GM06990 (cell line): ENCODE data around the gene TBC1D9B.

ENCODE experiments used
- DNase-seq: peaks from one replicate; pipeline ENCODE4 v3.0.0-alpha.2; 2011; ENCODE audit not compliant: insufficient read length; ENCODE audit errors: extremely low read depth
- H3K27me3 ChIP-seq: replicated peaks from 2 replicates; pipeline ENCODE4 v1.6.0; 2011; ENCODE audit warnings: low read length; ENCODE audit not compliant: control insufficient read depth, insufficient read depth
- H3K36me3 ChIP-seq: 2 replicates; pipeline ENCODE4 v1.5.1; 2011; ENCODE audit warnings: low read length; ENCODE audit not compliant: control insufficient read depth, insufficient read depth
- H3K4me3 ChIP-seq: replicated peaks from 2 replicates; pipeline ENCODE4 v1.5.1; 2011; ENCODE audit warnings: low read depth, mild to moderate bottlenecking, control low read depth, low read length
- CTCF ChIP-seq: IDR thresholded peaks from 2 replicates; pipeline ENCODE4 v1.5.1; 2011; ENCODE audit warnings: low read length, control low read depth, mild to moderate bottlenecking, inconsistent platforms; ENCODE audit not compliant: insufficient read depth, poor library complexity, severe bottlenecking

Gene TBC1D9B

GRCh38 chr5:179887802-179888201, 19.9 kb downstream of the TBC1D9B start:
- H3K36me3 ChIP-seq = peaks cover 65% of the 10 kb centered on the region
- no peak for DNase-seq
- no peaks in the 10 kb centered on the region for H3K27me3 ChIP-seq
- no peak for TF ChIP-seq CTCF
- H3K4me3 ChIP-seq = no peak overlapping the region

GRCh38 chr5:179887095-179887494, 20.6 kb downstream of the TBC1D9B start:
- TF ChIP-seq CTCF = no peak
- Histone ChIP-seq H3K36me3 (peaks cover 58% of the 10 kb centered on the region), H3K4me3 (no peak overlapping the region), H3K27me3 (no peaks in the 10 kb centered on the region)
- no peak for DNase-seq

DNA sequence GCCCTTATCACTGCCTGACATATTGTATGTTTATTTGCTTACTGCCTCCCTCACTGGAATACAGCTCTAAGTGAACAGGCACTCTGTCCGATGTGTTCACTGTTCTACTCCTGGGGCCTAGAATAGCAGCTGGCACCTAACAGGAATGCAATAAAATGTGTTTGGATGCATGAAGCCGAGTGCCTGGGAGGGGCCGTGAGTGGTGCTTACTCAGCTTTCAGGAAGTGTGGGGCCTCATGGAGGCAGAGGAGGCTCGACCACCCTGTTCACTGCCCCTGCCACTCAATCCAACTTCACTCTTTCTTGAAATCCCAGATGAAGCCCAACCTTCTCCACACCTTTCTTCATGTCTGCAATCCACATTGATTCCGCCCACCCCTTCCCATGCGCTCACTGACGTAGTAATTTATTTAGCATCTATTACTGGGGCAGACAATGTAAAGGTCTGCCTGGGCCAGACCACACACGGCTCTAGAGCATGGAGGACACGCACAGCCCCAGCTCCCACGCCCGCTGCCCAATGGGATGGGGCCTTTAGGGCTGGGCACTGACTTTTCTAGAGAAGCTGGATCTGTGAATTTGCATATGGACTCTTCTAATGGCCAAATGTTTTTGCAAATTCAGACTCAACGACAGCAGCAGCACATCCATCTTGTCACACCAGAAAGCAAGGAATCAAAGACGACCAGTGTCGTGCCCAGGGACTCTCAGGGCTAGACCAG, 21.3 kb downstream of the TBC1D9B start:
- no peak for TF ChIP-seq CTCF
- Histone ChIP-seq H3K36me3 (peaks cover 52% of the 10 kb centered on the region), H3K4me3 (no peak overlapping the region), H3K27me3 (no peaks in the 10 kb centered on the region)
- no peak for DNase-seq

DNA sequence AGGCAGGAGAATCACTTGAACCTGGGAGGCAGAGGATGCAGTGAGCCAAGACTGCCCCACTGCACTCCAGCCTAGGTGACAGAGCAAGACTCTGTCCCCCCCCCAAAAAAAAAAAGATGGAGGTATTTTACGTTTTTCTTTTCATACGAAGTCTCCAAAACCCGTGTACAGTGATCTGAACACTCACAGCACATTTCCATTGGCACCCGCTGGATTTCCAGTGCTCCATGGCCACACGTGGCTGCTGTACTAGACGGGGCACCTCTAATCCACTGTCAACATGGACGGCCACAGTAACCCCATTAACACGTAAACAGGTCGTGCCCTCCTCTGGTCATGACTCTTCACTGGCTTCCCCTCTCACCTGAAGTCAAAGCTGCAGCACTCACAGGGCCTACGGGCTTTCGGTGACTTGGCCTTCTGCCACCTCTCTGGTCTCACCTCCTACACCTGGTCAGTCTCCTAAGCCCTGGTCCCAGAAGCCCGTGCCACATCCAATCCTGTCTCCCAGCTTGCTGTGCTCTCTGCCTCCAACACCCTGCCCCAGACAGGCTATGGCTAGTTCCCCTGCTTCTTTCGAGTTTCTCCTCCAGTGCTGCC, 22.1 kb downstream of the TBC1D9B start:
- DNase-seq = no peak
- Histone ChIP-seq H3K4me3 (no peak overlapping the region), H3K36me3 (peaks cover 46% of the 10 kb centered on the region), H3K27me3 (no peaks in the 10 kb centered on the region)
- no peak for TF ChIP-seq CTCF

DNA sequence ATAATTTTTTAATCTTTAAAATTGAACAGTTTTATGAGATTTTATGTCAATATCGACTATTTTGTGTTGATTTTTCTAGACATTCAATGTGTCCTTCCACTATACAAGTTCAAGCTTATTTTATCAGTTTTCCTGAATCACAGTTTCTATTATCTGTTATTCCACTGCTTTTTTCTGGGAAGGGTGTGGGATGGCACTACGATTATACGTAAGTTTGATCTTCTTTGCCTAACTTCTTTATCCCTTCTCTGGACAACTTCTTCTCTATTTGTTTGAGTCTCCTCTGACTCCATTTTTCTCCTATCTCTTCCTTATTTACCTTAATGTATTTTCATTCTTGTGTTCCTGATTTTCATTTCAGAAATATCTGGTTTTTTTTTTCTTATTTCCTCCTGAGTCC, 24.5 kb downstream of the TBC1D9B start:
- no peaks in the 10 kb centered on the region for H3K27me3 ChIP-seq
- H3K36me3 ChIP-seq = peaks cover 31% of the 10 kb centered on the region
- TF ChIP-seq CTCF = no peak
- no peak for DNase-seq
- H3K4me3 ChIP-seq = no peak overlapping the region

DNA sequence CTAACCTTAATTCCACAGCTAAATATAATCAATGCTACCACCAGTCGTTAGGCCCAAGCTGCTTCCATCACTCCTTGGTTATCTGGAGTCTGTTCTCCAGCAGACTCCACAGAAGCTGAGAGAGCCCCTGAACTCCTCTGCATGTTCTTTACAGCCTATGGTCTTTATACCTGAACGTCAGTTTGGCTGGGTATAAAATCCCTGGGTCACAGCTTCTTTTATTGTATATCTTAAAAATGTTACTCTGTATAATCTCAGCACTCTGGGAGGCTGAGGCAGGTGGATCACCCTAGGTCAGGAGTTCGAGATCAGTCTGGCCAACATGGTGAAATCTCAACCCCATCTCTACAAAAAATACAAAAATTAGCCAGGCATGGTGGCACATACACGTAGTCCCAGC, 25.4 kb downstream of the TBC1D9B start:
- Histone ChIP-seq H3K36me3 (peaks cover 31% of the 10 kb centered on the region), H3K4me3 (no peak overlapping the region), H3K27me3 (no peaks in the 10 kb centered on the region)
- no peak for TF ChIP-seq CTCF
- no peak for DNase-seq
